ENCODE measurements around the gene KRT222.

GRCh38 chr17:40607641-40608040 lies 57.3 kb downstream of the KRT222 start:
- TF ChIP-seq, protein P1, sequence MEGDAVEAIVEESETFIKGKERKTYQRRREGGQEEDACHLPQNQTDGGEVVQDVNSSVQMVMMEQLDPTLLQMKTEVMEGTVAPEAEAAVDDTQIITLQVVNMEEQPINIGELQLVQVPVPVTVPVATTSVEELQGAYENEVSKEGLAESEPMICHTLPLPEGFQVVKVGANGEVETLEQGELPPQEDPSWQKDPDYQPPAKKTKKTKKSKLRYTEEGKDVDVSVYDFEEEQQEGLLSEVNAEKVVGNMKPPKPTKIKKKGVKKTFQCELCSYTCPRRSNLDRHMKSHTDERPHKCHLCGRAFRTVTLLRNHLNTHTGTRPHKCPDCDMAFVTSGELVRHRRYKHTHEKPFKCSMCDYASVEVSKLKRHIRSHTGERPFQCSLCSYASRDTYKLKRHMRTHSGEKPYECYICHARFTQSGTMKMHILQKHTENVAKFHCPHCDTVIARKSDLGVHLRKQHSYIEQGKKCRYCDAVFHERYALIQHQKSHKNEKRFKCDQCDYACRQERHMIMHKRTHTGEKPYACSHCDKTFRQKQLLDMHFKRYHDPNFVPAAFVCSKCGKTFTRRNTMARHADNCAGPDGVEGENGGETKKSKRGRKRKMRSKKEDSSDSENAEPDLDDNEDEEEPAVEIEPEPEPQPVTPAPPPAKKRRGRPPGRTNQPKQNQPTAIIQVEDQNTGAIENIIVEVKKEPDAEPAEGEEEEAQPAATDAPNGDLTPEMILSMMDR (IDR thresholded peaks at IDR 0.05) = no peak
- no peak for TF ChIP-seq POLR2A (IDR thresholded peaks at IDR 0.05)

Measured in right lobe of liver (tissue), 4 donors.